Heart right ventricle (tissue), 16 donors: Measurements from ENCODE around the gene STX1B. TPM values are rescaled to one million over a fixed set of nuclear protein-coding genes. Genes with fewer than 3 reads are reported as not detected.

ENCODE experiments used
- ATAC-seq, 8 donors: fragments of 200-7000 bp; cut with Tn5 transposase; one replicate each; pipeline ENCODE4 v1.9.1; 2020; ENCODE audit warnings: mild to moderate bottlenecking in 8 of 8, moderate library complexity in 8 of 8, moderate number of reproducible peaks in 1 of 8
- DNase-seq, 2 donors: peaks; one replicate each; pipeline ENCODE4 v3.0.0-alpha.2; 2020
- H3K27ac ChIP-seq, 10 donors: fragments of 200-600 bp; sonication (generic) in 2 of 10; one replicate each; pipeline versions ENCODE4 v1.5.0 to v1.8.0; 2020 to 2022; ENCODE audit warnings: mild to moderate bottlenecking in 3 of 10
- H3K27me3 ChIP-seq, 7 donors: fragments of 200-600 bp; one replicate each; pipeline ENCODE4 v1.8.0; 2021 to 2022; ENCODE audit warnings: mild to moderate bottlenecking in 2 of 7
- H3K36me3 ChIP-seq, 9 donors: fragments of 200-600 bp; sonication (generic) in 1 of 9; one replicate each; pipeline versions ENCODE4 v1.5.0 to v1.8.0; 2020 to 2022; ENCODE audit warnings: mild to moderate bottlenecking in 2 of 9
- H3K4me1 ChIP-seq, 9 donors: fragments of 200-600 bp; sonication (generic) in 1 of 9; one replicate each; pipeline versions ENCODE4 v1.5.0 to v1.8.0; 2020 to 2022; ENCODE audit warnings: mild to moderate bottlenecking in 4 of 9
- H3K4me3 ChIP-seq, 10 donors: fragments of 200-600 bp; sonication (generic) in 2 of 10; one replicate each; pipeline versions ENCODE4 v1.5.0 to v1.8.0; 2020 to 2022; ENCODE audit warnings: mild to moderate bottlenecking in 7 of 10, moderate library complexity in 2 of 10
- H3K9me3 ChIP-seq, 11 donors: fragments of 200-600 bp in 10 of 11; sonication (generic) in 2 of 11; one replicate each; pipeline versions ENCODE4 v1.5.0 to v1.8.0; 2013 to 2022; ENCODE audit warnings: mild to moderate bottlenecking in 2 of 11, control low read depth in 1 of 11, moderate library complexity in 1 of 11
- WGBS, 2 donors: extraction: QIAGEN DNeasy Blood & Tissue Kit; methylation state at CpG; one replicate each; pipeline ENCODE4 v1.1.7; 2013; ENCODE audit warnings: inconsistent platforms in 1 of 2; 5-methylcytosine and 5-hydroxymethylcytosine counted together
- intact Hi-C, 10 donors: fragments of 100-400 bp; cut with DNase I; formaldehyde crosslinking; loops; one replicate each; pipeline versions ENCODE4 v1.11.1 to v1.14.2; 2022
- polyA plus RNA-seq, 2 donors: library from polyadenylated mRNA; stranded (reverse); fragments of 200-250 nt; gene quantifications; one replicate each; pipeline ENCODE4 v1.2.3, GENCODE V29; 2013
- total RNA-seq, 10 donors: library from RNA; stranded (reverse); fragmentation: NEBNext Ultra II Directional in 3 of 10; extraction: Animal tissue kit (Norgen Biotek cat#: 25700) in 3 of 10; gene quantifications; one replicate each; pipeline versions ENCODE4 v1.2.1 to v1.2.4, GENCODE V29; 2021 to 2023
- TF ChIP-seq, protein P1 (sequence below), 9 donors: fragments of 200-600 bp; sonication (generic) in 2 of 9; IDR thresholded peaks; one replicate each; pipeline versions ENCODE4 v1.5.0 to v1.8.0; 2021 to 2022; ENCODE audit warnings: antibody characterized with exemption in 9 of 9, mild to moderate bottlenecking in 5 of 9, moderate library complexity in 1 of 9
- donor health status: Arrhythmogenic right ventricular cardiomyopathy.
- donor health status: ischemic (EF 13 %, LVEDD 7.1; RV severe dilation, severe dysfunction).
- donor health status: healthy with polysubstance abuse.
- donor health status: DM: no; HTN: yes; CAD: no.
- donor health status: DM: no; HTN: no; CAD: no.
- donor health status: ischemic (EF 25% LVEDD 6.9; RV normal size, moderate dysfunction).
- donor health status: ischemic (EF 25% LVEDD 5.7; RV mildly dilated, moderate dysfunction).
- donor health status: healthy.
- donor health status: DM: yes; HTN: yes; CAD: no.
- donor health status: Ischemic cardiomyopathy.
- donor health status: ischemic (EF 35%, LVEDD 5.7; RV mildly dilated, moderate dysfunction).
- donor health status: nonischemic (EF 11% LVEDD 7.7; RV severe dilation, severe dysfunction).
- donor health status: DM: yes; HTN: yes; CAD: no.
- donor health status: PGD.
- donor health status: ischemic (EF 29% LVEDD 5.4; RV normal size, mild dysfunction).
- donor health status: nonischemic (EF 23%, LVEDD 6.1; RV moderate dilation, normal function).

The STX1B gene
- total and polyA plus RNA-seq, 12 donors = 0.07 to 2.3 (median 0.90) TPM

DNA sequence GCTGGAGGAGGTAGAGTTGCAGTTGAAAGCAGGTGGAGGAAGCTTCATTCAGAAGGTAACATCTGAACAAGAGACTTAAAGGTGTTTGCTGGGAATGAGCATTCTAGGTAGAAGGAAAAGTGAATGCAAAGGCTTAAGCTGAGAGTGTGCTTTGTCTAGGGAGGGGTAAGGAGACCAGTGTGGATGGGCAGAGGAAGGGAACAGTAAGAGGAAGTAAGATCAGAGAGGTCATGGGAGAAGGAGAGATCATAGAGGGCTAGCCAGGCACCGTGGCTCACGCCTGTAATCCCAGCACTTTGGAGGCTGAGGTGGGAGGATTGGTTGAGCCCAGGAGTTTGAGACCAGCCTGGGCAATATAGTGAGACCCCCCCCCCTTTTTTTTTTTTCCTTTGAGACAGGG, 26.3 kb upstream of the STX1B start:
- no peak for ATAC-seq
- Histone ChIP-seq H3K4me1 (peaks cover 0 to 40% (median 20%) of the 10 kb centered on the region in 9 donors), H3K9me3 (no peaks in the 10 kb centered on the region), H3K27ac (peak overlapping the region in 1 of 10 donors; percentile 2), H3K36me3 (peaks cover 0 to 74% (median 44%) of the 10 kb centered on the region in 9 donors), H3K4me3 (no peak overlapping the region), H3K27me3 (no peaks in the 10 kb centered on the region)
- 50 to 79% methylated on average over 2 of the region's 2 CpGs for WGBS, 2 donors
- intact Hi-C loops = loop anchor here in 3 of 10 donors (5.0 to 10.0 kb wide), 2 partner anchors 36 to 52 kb away; partner anchors contain the start of genes ZNF646 (in 2 of the 3), ZNF668 (in 2 of the 3) and HSD3B7 (in 1 of the 3)
- DNase-seq = no peak
- TF ChIP-seq, protein P1, sequence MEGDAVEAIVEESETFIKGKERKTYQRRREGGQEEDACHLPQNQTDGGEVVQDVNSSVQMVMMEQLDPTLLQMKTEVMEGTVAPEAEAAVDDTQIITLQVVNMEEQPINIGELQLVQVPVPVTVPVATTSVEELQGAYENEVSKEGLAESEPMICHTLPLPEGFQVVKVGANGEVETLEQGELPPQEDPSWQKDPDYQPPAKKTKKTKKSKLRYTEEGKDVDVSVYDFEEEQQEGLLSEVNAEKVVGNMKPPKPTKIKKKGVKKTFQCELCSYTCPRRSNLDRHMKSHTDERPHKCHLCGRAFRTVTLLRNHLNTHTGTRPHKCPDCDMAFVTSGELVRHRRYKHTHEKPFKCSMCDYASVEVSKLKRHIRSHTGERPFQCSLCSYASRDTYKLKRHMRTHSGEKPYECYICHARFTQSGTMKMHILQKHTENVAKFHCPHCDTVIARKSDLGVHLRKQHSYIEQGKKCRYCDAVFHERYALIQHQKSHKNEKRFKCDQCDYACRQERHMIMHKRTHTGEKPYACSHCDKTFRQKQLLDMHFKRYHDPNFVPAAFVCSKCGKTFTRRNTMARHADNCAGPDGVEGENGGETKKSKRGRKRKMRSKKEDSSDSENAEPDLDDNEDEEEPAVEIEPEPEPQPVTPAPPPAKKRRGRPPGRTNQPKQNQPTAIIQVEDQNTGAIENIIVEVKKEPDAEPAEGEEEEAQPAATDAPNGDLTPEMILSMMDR (IDR thresholded peaks at IDR 0.05) = no peak

DNA sequence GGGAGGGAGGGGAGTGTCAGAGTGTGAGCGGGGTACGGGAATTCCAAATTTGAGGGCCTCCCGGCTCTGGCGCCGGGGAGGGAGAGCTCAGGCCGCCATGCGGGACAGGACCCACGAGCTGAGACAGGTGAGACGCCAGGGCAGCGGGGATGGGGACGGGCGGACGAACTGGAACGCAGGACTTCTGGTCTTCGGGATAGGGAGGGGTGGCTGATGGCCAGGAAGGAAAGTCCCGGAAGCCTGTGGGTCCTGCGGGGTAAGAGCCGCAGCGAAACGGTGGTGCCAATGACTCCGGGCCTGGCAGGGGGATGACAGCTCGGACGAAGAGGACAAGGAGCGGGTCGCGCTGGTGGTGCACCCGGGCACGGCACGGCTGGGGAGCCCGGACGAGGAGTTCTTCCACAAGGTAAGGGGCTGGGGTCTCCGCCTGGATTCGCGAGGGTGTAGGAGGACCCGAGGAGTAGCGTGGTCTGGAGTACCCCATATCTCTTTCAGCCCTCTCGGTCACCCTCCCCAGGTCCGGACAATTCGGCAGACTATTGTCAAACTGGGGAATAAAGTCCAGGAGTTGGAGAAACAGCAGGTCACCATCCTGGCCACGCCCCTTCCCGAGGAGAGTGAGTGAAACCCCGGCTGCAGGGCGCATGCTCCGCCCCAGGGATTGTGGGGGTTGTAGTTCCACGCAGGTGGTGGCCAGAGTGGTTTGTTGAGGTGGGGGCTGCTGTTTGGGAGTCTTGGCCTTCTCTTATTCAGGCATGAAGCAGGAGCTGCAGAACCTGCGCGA, 23.5 kb upstream of the STX1B start:
- ATAC-seq (peak; percentile 77 to 93 (median 87)), DNase-seq (peak; percentile 90 to 94)
- H3K27me3 ChIP-seq = no peaks in the 10 kb centered on the region
- 1% methylated on average over 47 of the region's 47 CpGs for WGBS, 2 donors
- peaks cover 0 to 40% (median 20%) of the 10 kb centered on the region in 9 donors for H3K4me1 ChIP-seq
- peak overlapping the region; percentile 74 to 96 (median 90) for H3K4me3 ChIP-seq
- H3K9me3 ChIP-seq = no peaks in the 10 kb centered on the region
- TF ChIP-seq, protein P1 (IDR thresholded peaks at IDR 0.05) = no peak
- peak overlapping the region; percentile 90 to 99 (median 96) for H3K27ac ChIP-seq
- peaks cover 0 to 47% (median 19%) of the 10 kb centered on the region in 9 donors for H3K36me3 ChIP-seq
- intact Hi-C loops = loop anchor here in 8 of 10 donors (1.0 to 10.0 kb wide), 13 partner anchors 37 to 425 kb away; partner anchors contain the start of genes ZNF646 (in 7 of the 8), ZNF668 (in 7 of the 8), HSD3B7 (in 3 of the 8) and ARMC5 (in 1 of the 8)

DNA sequence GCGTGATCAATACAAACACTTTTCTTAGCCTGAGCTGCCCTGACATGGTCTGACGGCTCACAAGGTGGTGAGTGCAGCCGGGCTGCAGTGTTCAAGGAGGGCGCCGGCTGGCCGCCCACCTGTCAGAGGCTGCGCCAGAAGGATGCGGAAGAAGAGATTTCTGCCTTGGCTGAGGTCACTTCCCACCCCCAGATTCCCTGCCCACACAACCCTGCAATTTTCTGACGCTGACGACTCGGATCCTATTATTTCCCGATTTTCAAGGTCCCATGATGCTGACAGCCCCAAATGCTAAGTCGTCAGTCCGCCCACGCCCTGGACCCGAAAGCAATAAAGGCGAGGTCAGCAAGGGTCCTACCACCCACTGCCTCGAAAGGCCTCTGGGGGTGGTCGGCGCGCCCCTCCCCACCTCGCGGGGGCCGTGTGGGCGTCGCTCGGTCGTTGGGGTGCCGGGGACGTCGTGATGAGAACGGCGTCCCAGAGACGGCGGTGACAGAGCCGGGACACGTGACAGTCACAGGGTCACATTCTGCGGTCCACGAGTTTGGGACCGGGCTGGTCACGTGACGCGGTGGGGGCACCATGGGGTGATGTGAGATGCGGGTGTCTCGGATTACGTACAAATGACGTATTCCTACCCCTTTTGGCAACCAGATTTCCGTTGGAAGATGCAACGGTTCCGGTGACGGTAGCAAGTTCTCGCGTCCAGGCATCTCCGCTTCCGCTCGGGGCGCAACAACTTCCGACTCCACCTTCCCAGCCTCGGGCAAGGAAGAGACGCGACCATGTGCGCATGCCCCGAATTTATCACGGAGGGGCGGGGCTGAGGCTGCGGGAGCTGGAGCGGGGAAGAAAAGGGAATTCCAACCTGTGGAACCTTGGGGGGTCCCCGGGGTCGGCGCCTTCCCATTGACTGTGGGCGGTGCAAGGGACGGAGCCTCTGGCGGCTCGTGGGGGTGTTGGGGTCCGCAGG, 22.6 kb upstream of the STX1B start, which contains the start of gene STX4:
STX4 (plus strand) TSS at position 823 of the 973 bp plus-strand sequence. CDS start 248 bp downstream, outside the sequence.
- H3K4me1 ChIP-seq = peaks cover 0 to 40% (median 20%) of the 10 kb centered on the region in 9 donors
- peaks cover 0 to 38% (median 10%) of the 10 kb centered on the region in 9 donors for H3K36me3 ChIP-seq
- peak within 1 kb of the TSS; percentile 74 to 96 (median 90) for H3K4me3 ChIP-seq
- TF ChIP-seq, protein P1 (IDR thresholded peaks at IDR 0.05) = peak in 1 of 9 donors; percentile 13
- DNase-seq = peak; percentile 98 to 99
- intact Hi-C loops = loop anchor here in 8 of 10 donors (1.0 to 10.0 kb wide), 13 partner anchors 36 to 426 kb away; partner anchors contain the start of genes ZNF646 (in 7 of the 8), ZNF668 (in 7 of the 8), HSD3B7 (in 3 of the 8) and ARMC5 (in 1 of the 8)
- WGBS, 2 donors = 0 to 1% methylated on average over 75 of the region's 75 CpGs
- peak; percentile 92 to 98 (median 96) for ATAC-seq
- no peaks in the 10 kb centered on the region for H3K9me3 ChIP-seq
- no peaks in the 10 kb centered on the region for H3K27me3 ChIP-seq
- peak within 1 kb of the TSS; percentile 90 to 99 (median 96) for H3K27ac ChIP-seq
